ENCODE data around the gene TIAM1. TPM values are rescaled to one million over a fixed set of nuclear protein-coding genes. Genes with fewer than 3 reads are reported as not detected.

Gene TIAM1
- polyA plus RNA-seq (2012; ENCODE audit: insufficient read depth, insufficient read length, low read depth) = 31.1 TPM

- no peak for DNase-seq
- H3K4me3 ChIP-seq (ENCODE audit: low read depth, low read length) = peak within 1 kb of the TSS; percentile 39
- no peaks in the 10 kb centered on the region for H3K9me3 ChIP-seq
- no peak for TF ChIP-seq CTCF (IDR thresholded peaks at IDR 0.05; ENCODE audit: low read depth, low read length)
- H3K4me1 ChIP-seq = no peaks in the 10 kb centered on the region; the same call in 1 of the 2 replicates
- H3K27me3 ChIP-seq = peaks cover 38% of the 10 kb centered on the region
- H3K36me3 ChIP-seq = no peaks in the 10 kb centered on the region
Measured at GRCh38 chr21:31343680-31344480, at the start of gene TIAM1. TSS of gene TIAM1 (minus strand) at chr21:31344261. CDS start at chr21:31266972, 77,289 bp downstream.

GRCh38 chr21:31387560-31388186 is 43.6 kb upstream of the TIAM1 start:
- Histone ChIP-seq H3K27me3 (no peaks in the 10 kb centered on the region), H3K36me3 (no peaks in the 10 kb centered on the region), H3K4me1 (no peaks in the 10 kb centered on the region), H3K4me3 (ENCODE audit: low read depth, low read length) (no peak overlapping the region), H3K9me3 (no peaks in the 10 kb centered on the region)
- no peak for DNase-seq
- TF ChIP-seq CTCF (IDR thresholded peaks at IDR 0.05; ENCODE audit: low read depth, low read length) = no peak

GRCh38 chr21:31386006-31386405 is 41.9 kb upstream of the TIAM1 start:
- no peaks in the 10 kb centered on the region for H3K27me3 ChIP-seq
- no peak overlapping the region for H3K4me3 ChIP-seq (ENCODE audit: low read depth, low read length)
- no peaks in the 10 kb centered on the region for H3K4me1 ChIP-seq
- no peaks in the 10 kb centered on the region for H3K9me3 ChIP-seq
- TF ChIP-seq CTCF (IDR thresholded peaks at IDR 0.05; ENCODE audit: low read depth, low read length) = no peak
- no peaks in the 10 kb centered on the region for H3K36me3 ChIP-seq
- DNase-seq = no peak

- no peak for DNase-seq
- no peaks in the 10 kb centered on the region for H3K36me3 ChIP-seq
- no peaks in the 10 kb centered on the region for H3K27me3 ChIP-seq
- no peaks in the 10 kb centered on the region for H3K9me3 ChIP-seq
- no peaks in the 10 kb centered on the region for H3K4me1 ChIP-seq
- TF ChIP-seq CTCF (IDR thresholded peaks at IDR 0.05; ENCODE audit: low read depth, low read length) = no peak
- no peak overlapping the region for H3K4me3 ChIP-seq (ENCODE audit: low read depth, low read length)
Measured at GRCh38 chr21:31383770-31384169, 39.7 kb upstream of the TIAM1 start.

- no peak for DNase-seq
- no peak overlapping the region for H3K4me3 ChIP-seq (ENCODE audit: low read depth, low read length)
- no peak for TF ChIP-seq CTCF (IDR thresholded peaks at IDR 0.05; ENCODE audit: low read depth, low read length)
- H3K36me3 ChIP-seq = no peaks in the 10 kb centered on the region
- H3K9me3 ChIP-seq = no peaks in the 10 kb centered on the region
- H3K4me1 ChIP-seq = no peaks in the 10 kb centered on the region
- H3K27me3 ChIP-seq = no peaks in the 10 kb centered on the region
Measured at GRCh38 chr21:31382060-31382459, 38.0 kb upstream of the TIAM1 start.

- TF ChIP-seq CTCF (IDR thresholded peaks at IDR 0.05; ENCODE audit: low read depth, low read length) = no peak
- no peak for DNase-seq
- no peaks in the 10 kb centered on the region for H3K9me3 ChIP-seq
- no peaks in the 10 kb centered on the region for H3K36me3 ChIP-seq
- H3K27me3 ChIP-seq = no peaks in the 10 kb centered on the region
- no peaks in the 10 kb centered on the region for H3K4me1 ChIP-seq
- H3K4me3 ChIP-seq (ENCODE audit: low read depth, low read length) = no peak overlapping the region
Measured at GRCh38 chr21:31376301-31376700, 32.2 kb upstream of the TIAM1 start.

All from BE2C (cell line).